OCI-M1 (cell line): Measurements from ENCODE around the gene IRF8.
"Not testable (repeated sequence)": the region's sequence is repeated elsewhere in the genome, so short reads cannot be mapped to it uniquely, and the experiment has no call there.

ENCODE experiments used
- DNase-seq: peaks from one replicate; lab custom pipeline; 2025; lab: John Stamatoyannopoulos, UW

Gene IRF8

DNA sequence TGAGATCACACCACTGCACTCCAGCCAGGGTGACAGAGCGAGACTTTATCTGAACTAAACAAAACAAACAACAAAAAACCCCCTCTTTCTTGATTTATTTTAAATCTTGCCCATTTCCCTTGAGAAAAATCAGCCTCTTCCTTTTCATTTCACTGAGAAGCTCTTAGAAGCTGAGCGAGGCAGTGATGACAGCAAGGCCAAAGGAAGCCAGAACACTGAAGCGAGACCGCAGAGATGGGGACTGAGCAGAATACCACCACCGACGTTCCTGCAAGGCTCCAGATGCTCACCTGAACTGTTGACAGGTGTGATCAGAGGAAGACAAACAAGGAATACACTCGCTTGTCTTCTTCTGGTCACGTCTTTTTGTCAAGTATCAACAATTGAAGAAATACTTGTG is 30.5 kb upstream of the IRF8 start:
- DNase-seq = no peak

DNA sequence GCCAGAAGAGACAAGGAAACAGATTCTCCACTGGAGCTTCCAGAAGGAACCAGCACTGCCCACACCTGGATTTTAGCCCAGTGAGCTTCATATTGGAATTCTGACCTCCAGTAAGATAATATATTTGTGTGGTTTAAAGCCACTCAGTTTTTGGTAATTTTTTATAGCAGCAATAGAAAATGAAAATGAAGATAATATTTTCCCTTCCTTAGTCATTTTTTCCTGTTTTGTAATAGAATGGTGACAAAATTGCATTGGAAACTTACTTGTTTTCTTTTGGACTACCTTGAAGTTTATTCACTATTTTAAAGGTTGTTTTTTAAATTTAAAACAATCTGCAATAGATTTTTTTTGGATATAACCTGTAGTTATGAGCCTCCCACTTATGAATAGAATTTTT is 29.8 kb upstream of the IRF8 start:
- DNase-seq = no peak

DNA sequence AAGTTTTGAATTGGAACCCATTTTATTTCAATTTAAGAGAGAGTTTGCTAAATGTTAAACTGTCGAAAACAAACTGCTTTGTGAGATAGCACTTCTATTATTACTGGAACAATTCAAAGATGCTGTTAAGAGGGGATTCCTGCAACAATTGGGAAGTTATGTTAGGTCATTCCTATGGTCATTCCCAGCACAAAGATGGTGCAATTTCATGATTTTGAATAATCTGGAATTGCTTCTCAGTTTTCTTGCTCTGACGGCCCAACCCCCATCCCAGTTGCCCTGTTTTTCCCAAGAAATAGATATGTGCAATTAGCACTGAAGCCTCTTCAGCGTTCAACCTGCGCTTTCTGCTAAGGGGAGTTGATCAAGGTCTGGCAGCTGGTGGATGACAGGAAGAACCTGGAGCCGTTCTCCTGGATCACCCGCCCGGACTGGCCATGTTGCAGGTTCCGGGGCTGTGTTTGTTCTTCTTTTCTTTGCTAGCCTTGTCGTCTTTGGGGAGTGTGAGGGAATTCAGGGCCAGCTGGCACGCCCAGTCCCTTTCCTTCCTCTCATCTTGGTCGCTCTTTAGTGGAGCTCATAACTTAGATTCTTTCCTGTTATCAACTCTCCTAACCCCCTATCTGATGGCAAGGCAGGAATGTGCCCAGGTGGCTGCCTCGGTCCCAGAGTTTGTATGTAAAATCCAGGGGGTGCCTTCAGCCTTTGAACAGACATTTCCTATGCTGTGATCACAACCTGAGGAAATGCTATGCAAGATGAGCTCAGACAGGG is 29.0 kb upstream of the IRF8 start:
- no peak for DNase-seq

DNA sequence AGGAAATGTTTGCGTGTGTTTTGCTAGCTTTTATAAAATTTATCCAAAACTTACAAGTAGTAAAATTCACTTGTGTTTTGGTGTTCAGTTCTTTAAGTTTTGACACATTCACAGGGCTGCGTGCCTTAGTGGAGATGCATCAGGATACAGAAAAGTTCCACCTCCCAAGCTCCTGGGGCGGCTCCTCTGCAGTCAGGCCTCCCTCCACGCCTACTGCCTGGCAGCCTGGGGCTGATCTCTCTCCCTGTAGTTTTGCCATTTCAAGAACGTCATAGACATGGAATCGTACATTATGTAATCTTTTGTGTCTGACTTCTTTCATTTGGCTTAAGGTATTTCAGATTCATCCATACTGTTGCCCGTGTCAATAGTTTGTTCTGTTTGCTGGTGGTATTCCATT is 27.2 kb upstream of the IRF8 start:
- no peak for DNase-seq

DNA sequence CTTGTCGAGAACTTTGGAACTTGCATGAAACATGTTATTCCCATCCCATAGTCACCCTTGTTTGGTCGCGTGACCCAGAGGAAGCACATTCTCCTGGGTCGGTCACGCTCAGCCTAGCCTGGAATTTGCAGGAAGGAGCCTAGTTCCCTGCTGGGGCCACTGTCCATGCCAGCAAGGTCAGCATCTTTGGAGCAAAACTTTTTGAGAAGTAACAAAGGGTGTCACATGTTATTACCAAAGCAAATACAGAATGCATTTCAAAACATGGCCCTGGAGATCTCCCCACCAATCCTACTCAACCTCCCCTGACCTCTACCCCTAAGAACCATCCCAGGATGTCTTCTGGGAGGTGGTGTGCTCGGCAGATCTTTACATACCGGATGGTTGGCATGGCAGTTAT is 26.2 kb upstream of the IRF8 start:
- no peak for DNase-seq

DNA sequence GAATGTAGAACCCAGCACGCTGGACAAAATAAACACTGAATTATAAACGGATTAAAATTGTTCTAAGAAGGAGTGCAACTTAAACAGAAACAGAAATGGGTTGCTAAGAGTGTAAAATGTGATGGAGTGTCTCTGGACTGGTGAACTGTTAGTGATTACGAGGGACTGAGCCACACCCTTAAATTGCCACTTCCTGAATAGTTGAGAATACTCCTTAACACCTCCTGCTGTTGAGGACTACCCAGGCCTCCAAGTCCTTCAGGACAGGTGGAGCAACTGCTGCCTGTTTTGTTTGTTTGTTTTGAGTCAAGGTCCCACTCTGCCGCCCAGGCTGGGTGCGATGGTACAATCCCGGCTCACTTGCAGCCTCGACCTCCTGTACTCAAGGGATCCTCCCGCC is 25.8 kb upstream of the IRF8 start:
- no peak for DNase-seq

DNA sequence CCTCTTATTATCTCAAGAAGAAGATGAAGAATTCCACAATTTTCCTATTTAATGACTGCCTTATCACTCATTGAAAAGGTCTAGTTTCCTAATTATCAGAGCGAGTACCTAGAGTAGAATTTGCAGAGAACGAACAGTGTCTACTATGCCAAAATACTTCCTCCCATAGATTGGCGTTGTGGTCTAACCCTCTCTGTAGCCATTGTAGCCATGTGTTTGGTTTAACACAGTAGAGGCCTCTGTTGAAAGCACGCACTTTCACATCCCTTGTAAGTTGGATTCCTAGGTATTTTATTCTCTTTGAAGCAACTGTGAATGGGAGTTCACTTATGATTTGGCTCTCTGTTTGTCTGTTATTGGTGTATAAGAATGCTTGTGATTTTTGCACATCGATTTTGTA is 24.9 kb upstream of the IRF8 start:
- DNase-seq = not testable (repeated sequence)

DNA sequence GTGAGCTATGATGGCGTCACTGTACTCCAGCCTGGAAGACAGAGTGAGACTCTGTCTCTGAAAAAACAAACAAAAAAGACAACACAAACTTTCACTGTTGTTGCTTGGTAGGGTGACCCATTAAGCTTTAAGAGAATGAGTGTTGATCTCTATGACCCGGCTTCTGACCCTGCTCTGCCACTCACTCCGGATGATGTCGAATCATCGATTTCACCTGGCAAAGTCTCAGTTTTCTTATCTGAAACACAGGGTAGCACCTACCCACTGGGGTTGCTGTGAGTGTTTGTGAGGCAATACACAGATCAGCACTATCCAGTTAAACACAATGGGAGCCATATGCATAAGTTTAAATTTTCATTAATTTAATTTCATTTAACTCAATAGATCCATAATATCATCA is 20.6 kb upstream of the IRF8 start:
- DNase-seq = no peak

DNA sequence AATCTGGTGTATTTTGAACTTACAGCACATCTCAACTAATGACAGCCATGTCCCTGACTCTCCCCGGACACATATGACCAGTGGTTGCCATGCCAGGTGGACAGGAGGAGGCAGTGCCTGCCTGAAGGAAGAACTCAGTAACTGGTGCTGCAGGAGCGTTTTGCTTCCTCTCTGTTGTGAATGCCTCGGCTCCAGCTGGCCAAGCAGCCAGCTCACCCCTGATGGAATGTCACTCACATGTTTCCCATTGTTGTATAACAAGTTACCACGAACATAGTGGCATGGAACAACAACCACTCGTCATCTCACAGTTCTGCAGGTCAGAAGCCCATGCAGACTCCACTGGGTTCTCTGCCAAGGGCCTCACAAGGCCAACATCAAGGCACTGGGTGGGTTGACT is 20.1 kb upstream of the IRF8 start:
- DNase-seq = no peak

DNA sequence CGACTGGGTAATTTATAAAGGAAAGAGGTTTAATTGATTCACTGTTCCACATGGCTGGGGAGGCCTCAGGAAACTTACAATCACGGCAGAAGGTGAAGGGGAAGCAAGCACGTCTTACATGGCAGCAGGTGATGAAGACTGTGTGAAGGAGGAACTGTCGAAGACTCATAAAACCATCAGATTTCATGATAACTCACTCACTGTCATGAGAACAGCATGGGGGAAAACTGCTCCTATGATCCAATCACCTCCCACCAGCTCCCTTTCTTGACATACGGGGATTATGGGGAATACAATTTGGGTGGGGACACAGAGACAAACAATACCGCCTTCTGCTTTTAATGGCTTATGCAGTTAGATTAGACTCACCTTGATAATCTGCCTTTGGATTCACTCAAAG is 19.4 kb upstream of the IRF8 start:
- DNase-seq = no peak

DNA sequence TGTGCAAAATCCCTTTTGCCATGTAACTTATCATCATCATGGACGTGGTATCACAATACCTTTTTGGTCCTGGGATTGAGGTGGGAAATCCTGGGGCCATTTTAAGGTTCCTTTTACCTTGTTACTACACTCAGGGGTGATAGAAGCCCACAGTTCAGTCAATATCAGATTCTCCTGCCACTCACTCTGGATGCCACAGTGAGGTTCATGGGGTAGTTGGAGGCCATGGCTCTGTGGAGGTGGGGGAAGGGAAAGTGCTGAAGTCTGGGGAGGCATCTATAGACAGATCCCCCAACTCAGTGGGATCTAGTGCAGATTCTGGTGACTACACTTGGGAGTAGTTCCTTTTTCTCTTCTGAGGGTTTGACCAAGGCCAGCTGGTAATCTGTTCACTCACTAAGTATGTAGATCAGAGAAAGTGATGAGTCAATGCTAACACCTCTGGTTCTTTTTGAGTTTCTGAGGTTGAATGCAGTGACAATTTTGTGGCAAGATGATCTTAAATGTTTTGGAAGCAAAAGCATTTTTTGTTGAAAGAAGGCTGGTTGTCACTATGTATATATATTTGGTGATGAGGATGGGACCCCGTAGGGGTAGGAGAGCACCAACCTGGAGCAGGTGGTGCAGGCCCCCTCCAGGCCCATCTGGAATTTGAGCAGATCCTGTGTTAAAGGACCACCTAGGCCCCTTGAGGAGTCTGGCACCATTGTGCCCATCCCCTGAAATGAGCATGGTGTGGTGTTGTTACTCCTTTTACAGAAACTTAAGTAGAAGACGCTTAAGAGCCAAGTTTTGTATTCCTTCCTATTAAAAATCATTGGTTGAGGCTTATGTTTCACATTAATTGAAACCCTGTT is 18.8 kb upstream of the IRF8 start:
- DNase-seq = no peak

DNA sequence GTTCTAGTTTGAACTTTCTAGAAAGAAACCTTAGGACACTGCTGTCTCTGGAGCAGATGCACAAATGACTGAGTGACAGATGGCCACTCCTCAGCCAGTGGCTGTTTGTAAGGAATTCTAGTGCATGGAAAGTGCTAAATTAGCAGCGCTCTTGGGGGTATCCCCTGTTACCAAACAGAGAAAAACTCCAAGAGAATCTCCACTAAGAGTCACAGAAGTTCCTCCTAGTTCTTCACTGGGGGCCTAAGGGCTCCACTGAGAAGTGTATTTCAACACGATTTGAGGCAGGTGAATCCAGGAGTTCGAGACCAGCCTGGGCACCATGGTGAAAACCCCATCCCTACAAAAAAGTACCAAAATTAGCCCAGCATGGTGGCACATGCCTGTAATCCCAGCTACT is 18.1 kb upstream of the IRF8 start:
- no peak for DNase-seq

DNA sequence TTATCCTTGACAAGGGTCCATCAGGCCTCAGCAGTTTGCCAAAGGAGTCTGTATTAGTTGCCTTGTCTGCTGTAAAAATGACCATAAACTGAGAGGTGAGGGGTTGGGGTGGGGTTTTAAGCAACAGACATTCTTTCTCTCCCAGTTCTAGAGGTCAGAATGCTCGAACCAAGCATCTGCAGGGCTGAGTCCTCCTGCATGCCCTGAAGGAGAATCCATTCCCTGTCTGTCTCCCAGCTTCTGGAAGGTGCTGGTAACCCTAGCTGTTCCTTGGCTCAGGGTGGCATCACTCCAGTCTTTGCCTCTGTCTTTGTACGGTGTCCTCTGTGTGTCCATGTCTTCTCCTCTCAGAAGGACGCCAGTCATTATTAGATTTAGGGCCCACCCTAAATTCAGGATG is 17.5 kb upstream of the IRF8 start:
- DNase-seq = no peak

DNA sequence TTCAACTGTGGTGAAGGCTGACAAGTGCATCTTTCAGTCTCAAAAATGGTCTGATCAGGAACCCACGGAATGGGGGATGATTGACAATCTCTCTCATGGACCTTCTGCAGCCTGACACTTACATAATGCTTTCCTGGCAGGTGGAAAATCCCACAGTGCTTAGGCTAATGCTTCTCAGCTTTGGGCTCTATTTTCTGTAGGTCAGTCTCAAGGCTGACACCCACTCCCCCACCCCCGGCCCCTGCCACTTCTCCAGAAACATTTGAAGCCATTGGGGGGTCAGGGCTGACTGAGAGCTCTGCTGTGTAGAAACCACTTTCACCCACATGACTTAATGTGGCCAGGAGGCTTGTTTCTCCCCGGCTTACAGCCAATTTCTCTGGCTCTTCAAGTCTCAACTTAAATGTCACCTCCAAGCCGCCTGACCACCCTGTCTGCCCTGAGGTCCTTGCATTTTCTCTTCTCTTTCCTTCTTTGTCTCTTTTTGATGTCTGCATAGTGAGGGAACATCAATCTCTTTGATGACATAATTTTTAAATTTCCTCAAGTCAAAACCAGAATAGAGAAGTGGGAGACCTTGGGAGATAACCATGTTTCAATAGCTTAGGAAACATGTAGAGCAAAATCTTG is 16.7 kb upstream of the IRF8 start:
- DNase-seq = no peak

DNA sequence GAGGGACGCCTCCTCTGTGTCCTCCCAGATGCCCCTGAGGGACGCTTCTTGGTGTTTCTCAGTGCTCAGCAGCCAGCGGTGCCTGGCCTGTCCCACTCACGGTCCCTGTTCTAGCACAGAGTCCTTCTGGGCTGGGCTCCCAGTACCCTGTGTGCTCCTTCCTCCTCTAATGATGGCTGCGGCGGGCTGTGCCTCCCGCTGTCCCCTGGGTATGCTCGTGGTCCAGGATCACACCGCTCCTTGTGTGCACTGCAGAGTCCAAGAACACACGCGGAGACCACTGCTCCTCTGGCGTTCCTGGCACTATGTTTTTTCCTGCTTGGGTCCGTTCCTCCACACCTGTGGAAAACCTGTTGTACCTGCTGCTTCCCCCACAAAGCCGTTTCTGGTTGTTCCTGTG is 15.1 kb upstream of the IRF8 start:
- DNase-seq = no peak

DNA sequence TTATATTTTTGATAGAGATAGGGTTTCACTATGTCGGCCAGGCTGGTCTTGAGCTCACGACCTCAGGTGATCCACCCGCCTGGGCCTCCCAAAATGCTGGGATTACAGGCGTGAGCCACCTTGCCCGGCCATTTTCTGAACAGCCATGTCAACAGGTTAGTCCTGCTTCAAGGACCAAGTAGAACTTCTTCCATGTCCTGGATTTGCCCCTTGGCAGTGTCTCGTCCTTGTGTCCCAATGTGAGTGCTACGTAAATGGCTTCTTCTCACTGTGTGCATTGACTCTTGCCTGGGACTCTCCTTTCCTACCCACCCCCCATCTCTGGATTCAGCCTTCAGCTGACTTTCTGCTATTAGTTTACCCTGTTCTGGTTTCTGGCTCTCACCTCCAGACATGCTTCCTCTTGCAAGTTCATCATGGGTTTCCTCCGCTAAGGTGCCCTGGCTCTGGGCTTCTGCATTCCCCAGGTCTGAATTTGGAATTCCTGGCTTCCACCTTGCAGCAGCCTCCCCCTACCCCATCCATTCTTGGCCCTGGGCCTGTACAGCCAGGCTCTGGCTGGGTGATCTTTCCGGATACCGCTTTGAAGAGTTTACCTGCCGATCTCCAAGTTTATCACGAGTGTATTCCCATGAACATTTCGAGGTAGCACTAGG is 14.0 kb upstream of the IRF8 start:
- DNase-seq = no peak

DNA sequence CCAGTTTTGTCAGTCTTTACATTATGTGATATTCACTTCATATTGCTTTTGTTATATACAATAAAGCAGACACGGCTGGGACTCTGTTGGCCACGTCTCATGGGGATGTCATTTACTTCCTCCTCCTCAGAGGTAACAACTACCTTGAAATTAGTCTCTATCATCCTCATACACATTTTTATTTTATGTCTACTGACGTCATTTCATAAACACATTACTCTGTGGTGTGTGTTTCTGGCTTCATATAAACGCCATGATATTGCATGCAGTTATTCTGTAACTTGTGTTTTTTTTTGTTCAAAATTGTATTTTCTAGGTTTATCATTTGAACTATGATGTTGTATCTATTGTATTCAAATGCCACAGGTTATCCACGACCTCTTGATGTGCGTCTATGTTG is 13.4 kb upstream of the IRF8 start:
- DNase-seq = no peak

DNA sequence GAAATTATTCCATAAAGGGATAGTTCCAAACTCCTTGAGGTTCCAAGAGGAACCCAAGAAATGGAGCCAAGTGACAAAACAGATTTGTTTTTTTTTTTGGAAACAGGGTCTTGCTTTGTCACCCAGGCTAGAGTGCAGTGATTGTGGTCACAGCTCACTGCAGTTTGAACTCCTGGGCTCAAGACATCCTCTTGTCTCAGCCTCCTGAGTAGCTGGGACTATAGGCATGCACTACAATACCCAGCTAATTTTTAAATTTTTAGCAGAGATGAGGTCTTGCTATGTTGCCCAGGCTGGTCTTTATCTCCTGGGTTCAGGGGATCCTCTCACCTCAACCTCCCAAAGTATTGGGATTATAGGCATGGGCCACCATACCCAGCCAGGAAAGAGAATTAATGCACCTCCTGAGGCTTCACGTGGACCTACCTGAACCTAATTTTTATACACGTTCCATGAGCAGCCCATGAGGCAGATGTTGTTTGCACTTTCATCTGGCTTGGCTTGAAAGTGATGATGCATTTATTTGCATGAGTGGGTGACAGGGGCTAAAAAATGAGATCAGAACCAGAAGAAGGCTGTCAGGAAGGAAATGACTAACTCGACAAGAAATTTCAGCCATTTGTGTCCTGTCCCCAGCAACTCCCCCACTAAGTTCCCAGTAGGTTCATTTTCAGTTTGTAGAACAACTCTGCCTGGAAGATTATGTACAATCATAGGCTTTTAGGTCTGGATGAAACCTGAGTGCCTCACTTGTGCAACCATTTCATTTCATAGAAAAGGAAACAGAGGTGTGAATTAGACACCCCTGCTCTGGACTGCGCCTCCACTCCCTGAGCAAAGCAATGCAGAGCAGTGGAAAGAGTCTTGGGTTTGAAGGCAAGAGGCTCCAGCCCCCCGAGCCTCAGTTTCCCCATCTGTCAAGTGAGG is 10.3 kb upstream of the IRF8 start:
- no peak for DNase-seq

DNA sequence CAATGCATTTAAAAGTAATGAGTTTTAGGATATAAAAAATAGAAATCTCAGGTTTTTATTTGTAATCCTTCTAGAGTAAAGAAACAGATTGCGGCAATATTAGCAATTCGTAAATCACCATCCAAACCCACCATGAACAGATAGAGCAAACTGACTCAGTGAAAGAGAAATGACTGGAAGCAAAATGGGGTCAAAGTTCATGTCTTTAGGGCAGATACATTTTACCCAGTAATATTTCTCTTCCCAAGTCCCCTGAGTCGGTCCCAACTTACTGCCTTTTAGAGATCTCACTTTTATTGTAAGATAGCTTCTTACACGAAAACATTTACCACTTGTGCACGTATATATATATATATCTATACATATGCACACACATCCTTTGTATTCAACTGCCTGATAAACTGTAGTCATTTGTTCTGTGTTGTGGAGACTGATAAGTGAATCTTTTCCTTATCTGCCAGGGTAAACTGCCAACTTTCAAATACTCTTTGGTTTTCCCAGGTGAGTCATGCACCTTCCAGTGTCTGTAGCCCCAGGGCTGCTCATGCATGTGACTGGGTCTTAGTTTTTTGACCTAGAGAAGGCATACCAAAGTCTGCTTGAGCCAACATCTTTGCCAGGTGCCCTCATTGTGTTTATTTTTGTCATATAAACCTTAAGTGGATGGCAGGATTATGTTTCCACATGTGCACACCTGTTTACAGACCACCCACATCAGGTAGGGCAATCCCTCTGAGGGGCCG is 7.8 kb upstream of the IRF8 start:
- DNase-seq = no peak

DNA sequence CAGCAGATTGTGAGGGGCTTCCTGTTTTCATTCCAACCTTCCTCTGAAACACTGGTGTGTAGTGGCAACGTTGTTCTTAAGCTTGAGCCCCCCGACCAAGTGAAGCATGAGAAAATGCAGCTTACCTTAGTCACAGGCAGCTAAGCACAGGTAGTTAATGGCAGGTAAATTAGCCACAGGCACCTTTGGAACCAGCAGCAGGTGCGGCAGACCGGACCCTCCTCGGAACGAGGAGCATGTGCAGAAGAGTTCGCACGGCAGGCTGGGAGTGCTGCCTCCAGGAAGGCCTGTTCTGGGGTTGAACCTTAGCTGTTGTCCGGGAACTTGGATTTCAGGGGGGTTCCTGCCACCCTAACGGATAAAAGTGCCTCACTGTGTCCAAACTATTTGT is 7.2 kb upstream of the IRF8 start:
- no peak for DNase-seq

DNA sequence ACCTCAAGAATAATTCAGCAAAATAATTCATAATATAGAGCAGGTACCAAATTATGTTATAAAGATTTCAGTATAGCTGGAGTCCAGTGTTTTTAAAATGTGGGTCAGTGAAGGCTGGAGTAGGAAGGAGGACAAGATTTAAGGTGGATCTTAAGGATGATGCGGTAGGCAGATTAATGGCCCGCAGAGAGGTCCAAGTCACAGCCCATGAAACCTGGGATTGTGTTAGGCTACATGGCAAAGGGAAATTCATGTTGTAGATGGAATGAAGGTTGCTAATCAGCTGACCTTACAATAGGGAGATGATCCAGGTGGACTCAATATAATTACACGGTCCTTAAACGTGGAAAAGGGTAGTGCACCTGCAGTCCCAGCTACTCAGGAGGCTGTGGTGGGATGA is 6.2 kb upstream of the IRF8 start:
- no peak for DNase-seq
